Epithelial cell of esophagus (primary cell): ENCODE results near the gene TOP3B.

Experiments
- DNase-seq: peaks from one replicate; pipeline ENCODE4 v3.0.0; 2010; ENCODE audit warnings: low read depth
- H3K4me3 ChIP-seq: 2 replicates; pipeline ENCODE4 v1.5.1; 2011; ENCODE audit warnings: mild to moderate bottlenecking, low read length, control low read depth
- TF ChIP-seq, protein P1 (sequence below): IDR thresholded peaks from 2 replicates; pipeline ENCODE4 v1.5.1; 2011; ENCODE audit warnings: low read depth, mild to moderate bottlenecking, low read length, control low read depth, inconsistent platforms; ENCODE audit not compliant: insufficient read depth; ENCODE audit errors: missing control alignments

Gene TOP3B

DNA sequence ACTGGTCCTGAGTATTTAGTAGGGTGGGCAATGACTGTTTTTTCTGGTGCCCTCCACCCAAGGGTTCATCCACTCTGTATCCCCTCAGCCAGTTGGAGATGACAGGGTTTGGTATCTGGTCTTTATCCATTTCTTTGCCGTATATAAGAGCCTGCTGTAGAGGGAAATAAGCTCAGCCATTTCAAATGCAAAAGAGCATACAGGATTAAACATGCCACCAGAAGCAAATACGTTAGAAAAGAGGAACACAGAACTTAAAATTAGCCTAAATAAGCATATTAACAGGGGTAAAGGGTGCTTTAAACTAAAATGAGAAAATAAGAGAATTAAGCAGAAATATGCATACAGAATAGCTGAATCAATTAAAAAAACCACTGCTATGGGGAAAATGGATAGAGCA is 27.8 kb upstream of the TOP3B start:
- TF ChIP-seq, protein P1, sequence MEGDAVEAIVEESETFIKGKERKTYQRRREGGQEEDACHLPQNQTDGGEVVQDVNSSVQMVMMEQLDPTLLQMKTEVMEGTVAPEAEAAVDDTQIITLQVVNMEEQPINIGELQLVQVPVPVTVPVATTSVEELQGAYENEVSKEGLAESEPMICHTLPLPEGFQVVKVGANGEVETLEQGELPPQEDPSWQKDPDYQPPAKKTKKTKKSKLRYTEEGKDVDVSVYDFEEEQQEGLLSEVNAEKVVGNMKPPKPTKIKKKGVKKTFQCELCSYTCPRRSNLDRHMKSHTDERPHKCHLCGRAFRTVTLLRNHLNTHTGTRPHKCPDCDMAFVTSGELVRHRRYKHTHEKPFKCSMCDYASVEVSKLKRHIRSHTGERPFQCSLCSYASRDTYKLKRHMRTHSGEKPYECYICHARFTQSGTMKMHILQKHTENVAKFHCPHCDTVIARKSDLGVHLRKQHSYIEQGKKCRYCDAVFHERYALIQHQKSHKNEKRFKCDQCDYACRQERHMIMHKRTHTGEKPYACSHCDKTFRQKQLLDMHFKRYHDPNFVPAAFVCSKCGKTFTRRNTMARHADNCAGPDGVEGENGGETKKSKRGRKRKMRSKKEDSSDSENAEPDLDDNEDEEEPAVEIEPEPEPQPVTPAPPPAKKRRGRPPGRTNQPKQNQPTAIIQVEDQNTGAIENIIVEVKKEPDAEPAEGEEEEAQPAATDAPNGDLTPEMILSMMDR = no peak
- no peak overlapping the region for H3K4me3 ChIP-seq
- no peak for DNase-seq

DNA sequence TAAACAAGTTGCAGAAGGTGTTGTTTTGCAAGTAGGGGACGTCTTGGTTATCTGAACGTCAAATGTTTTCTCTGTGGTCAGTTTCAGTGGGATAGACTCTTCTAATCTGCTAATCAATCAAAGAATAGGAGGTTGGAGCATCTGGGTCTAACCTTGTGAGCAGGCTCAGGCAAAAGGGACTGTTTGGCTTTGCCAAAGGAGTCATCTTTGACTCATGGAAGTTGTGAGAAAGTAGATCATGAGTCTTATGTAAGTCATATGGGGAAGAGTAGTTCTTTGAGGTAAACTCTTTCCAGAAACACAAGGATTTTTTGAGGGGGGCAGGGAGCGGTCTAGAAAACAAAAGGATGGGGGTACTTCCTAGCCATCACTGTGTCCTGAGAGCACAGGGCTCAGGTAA is 27.1 kb upstream of the TOP3B start:
- peak; percentile 67 for DNase-seq
- TF ChIP-seq, protein P1 = no peak
- H3K4me3 ChIP-seq = no peak overlapping the region

DNA sequence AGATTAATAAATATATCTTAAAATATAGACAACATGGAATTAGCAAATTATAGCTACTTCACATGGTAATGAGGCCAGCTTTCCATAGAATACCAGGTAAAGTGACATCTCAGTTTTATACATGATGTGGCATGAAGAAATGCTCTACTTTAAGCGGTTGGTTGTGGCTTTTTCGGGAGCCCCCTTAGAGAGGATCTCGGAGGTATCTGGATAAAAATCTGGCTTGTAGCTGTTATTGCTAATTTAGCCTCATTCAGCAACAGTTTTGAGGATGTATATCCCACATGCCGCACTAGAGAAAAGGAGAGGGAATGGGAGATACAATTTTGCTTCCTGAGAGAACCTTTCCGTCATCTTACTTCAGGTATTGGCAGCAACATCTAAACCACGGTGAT is 24.0 kb upstream of the TOP3B start:
- TF ChIP-seq, protein P1 = no peak
- DNase-seq = no peak
- H3K4me3 ChIP-seq = no peak overlapping the region

DNA sequence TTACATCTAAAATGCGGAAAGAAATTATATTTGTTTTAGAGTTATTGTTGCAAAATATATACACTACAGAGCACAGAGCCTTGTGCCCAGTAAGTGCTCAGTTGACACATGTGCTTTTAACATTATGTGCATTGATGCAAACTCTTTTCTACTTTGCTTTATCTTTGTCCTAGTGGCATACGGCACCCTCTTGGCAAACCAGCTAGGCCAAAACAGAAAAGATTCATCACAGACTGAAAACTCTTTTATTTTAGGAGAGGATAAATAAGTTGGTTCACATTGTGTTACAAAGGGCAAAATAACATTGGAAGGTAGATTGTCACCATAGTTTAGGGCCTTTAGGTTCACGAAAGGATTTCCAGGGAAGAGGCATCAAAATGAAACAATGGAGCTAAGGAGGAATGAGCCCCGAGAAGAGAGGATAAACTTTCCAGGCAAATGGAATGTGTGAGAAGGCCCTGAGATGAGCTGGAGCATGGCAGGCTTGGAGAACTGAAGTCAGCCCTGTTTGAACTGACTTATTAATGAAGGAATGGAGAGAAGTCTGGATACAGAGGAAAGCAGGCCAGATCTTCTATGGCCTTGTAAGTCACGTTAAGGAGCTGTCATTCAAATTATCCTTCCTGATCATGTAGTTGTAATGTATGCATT is 23.5 kb upstream of the TOP3B start:
- no peak overlapping the region for H3K4me3 ChIP-seq
- no peak for DNase-seq
- TF ChIP-seq, protein P1 = no peak

DNA sequence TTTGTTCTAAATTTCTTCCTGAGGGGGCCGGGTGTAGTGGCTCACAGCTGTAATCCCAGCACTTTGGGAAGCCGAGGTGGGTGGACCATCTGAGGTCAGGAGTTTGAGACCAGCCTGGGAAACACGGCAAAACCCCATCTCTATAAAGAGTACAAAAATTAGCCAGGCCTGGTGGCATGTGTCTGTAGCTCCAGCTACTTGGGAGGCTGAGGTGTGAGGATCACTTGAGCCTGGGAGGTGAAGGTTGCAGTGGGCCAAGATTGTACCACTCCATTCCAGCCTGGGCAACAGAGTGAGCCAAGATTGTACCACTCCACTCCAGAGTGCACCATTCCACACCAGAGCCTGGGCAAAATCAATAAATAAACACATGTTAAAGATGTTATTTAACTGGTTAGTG is 20.6 kb upstream of the TOP3B start:
- DNase-seq = no peak
- TF ChIP-seq, protein P1 = no peak
- H3K4me3 ChIP-seq = no peak overlapping the region

DNA sequence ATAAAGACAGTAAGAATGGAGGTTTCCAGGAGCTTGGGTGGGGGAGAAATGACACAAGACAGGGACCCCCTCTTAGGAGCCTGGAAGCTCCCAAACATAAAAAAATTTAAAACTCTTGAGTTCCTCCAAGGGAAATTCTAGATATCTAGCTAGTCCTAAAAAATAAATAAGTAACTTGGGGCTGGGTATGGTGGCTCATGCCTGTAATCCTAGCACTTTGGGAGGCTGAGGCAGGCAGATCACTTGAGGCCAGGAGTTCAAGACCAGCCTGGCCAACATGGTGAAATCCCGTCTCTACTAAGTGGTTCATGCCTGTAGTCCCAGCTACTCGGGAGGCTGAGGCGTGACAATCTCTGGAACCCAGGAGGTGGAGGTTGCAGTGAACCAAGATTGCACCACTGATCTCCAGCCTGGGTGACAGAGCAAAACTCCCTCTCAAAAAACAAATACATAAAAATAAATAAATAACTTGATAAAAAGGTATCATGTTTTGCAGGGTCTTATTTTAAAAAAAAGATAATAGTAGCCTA is 20.0 kb upstream of the TOP3B start:
- no peak for DNase-seq
- TF ChIP-seq, protein P1 = no peak
- no peak overlapping the region for H3K4me3 ChIP-seq
